ENCODE results near the gene NUP205.
"Not testable (repeated sequence)": the region's sequence is repeated elsewhere in the genome, so short reads cannot be mapped to it uniquely, and the experiment has no call there.

NUP205 gene

GRCh38 chr7:135667626-135668025, 109.9 kb downstream of the NUP205 start:
- DNase-seq (ENCODE audit: low read depth in 2 of 2) = not testable (repeated sequence)

DNA sequence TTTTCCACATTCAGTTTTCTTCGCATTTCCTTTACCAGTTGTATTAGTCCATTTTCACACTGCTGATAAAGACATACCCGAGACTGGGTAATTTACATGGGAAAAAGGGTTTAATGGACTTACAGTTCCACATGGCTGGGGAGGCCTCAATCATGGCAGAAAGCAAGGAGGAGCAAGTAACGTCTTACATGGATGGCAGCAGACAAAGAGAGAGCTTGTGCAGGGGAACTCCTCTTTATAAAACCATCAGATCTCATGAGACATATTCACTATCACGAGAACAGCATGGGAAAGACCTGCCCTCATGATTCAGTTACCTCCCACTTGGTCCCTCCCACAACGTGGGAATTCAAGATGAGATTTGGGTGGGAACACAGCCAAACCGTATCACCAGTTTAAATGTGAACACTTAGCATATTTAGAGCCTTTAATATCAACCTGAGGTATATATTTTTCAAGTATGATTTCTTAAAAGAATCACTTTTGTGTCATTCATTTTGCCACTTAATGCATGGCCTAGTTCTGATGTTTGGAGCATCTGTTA, 111.2 kb downstream of the NUP205 start:
- DNase-seq (ENCODE audit: low read depth in 2 of 2) = not testable (repeated sequence)

GRCh38 chr7:135669774-135670173, 112.1 kb downstream of the NUP205 start:
- DNase-seq (ENCODE audit: low read depth in 2 of 2) = no peak

DNA sequence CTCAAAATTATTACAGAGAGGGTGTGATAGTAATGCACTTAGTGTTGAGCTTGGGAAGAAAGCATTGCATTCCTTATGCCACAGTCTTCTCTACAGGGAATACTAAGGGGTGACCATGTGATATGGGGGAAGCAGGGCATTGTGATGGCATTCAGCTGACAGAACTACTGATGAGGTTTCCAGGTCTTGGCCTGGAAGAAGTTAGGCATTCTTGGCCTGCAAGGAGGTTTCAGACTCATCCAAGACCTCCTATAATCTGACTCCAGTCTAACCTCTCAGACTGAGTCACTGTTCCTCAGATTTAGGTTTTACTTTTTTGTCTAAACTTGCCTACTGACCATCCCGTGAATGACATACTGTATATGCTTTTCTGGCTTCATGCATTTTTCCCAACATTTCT, 112.5 kb downstream of the NUP205 start:
- no peak for DNase-seq (ENCODE audit: low read depth in 2 of 2)

- DNase-seq (ENCODE audit: low read depth in 2 of 2) = no peak
Measured at GRCh38 chr7:135672560-135673359, 115.0 kb downstream of the NUP205 start.

DNA sequence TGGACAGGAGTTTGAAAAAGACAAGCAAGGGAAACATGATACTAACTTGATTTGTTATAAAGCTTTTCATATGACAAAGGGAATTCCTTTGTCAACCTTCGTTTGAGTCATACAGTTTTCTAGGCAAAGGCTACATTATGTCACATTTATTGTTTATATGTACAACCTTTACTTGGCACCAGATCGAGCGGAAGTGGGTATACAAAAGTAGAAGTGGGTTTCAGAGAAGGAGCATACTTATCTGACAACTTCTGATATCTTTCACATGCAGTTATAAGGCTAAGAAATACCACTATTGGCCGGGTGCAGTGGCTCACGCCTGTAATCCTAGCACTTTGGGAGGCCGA, 115.6 kb downstream of the NUP205 start:
- no peak for DNase-seq (ENCODE audit: low read depth in 2 of 2)

DNA sequence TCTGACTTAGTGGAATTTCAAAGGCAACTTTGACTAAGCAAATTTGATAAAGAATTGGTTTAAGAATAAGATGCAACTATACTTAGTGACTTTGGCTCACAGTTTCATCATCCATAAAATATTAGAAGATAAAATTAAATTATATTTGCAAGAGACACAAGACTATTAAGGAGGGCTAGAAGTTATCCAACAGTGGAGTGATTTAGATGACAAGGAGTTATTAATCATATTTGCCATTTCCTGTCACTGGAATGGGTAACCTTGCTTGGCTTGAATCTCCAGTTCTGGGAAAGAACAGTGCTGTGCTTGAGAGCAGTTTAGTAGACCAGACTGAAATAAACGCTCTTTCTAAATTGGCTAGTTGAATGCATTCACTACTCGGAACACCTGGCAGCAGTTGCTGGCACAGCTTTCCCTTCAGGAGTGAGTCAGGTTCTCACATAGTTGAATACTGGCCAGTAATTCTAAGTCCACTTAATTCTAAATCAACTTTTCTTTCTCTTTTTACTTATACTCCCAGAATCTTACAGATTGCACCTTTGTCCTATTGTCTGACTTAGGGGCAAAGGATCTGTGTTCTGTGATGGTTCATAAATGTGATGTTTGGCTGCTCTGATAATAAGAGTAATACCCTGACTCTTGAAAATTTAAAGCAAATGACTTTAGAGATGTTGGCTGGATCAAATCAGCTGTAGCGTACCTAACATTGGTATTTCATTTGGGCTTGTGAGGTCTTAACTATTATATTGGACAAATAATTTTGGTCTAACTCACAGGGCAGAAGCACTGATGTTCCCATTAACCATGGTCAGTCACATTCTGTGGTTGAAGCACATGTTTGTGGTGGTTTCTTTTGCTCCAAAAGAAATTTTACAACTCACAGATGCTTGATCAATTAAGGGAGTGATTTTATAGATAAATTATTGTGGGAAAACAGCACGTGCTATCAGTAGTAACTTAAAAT, 121.2 kb downstream of the NUP205 start:
- no peak for DNase-seq (ENCODE audit: low read depth in 2 of 2)

- no peak for DNase-seq (ENCODE audit: low read depth in 2 of 2)
Measured at GRCh38 chr7:135681762-135682161, 124.0 kb downstream of the NUP205 start.

DNA sequence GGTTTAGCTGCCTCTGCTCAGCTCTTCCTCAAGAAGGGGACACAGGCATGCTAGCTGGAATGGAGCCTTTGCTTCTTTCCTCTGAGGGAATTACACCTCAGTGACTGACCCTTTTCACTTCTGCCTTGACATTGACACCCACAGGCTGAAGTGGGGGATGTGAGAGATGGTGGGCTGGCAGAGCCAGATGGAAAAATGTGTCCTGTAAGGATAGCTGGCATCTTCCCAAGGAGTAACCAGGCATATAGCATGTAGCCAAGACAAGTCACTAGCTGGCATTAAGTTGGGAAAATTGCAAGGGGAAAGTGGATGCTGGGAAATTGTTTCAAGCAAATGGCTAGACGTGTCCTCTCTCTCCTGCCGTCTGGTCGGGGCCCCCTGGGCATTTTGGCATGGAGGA, 124.5 kb downstream of the NUP205 start:
- DNase-seq (ENCODE audit: low read depth in 2 of 2) = no peak

DNA sequence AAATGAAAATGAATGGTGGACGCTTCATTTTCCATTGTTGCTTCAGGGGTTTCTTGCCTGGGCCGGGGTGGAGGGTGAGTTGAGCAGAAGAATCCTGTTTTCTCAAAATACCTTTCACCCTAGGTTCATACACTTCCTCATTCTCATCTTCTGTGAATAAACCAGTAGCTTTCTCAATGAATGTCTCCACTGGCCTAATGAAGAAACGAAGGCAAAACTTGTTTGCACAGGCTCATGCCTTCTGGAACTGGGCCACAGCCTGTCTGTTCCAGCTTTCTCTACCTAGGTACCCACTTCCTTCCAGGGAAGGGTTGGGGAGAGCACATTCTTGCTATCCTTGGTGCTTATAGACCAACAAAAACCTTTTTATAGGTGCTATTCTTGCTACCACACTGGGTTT, 125.9 kb downstream of the NUP205 start:
- DNase-seq (ENCODE audit: low read depth in 2 of 2) = no peak

DNA sequence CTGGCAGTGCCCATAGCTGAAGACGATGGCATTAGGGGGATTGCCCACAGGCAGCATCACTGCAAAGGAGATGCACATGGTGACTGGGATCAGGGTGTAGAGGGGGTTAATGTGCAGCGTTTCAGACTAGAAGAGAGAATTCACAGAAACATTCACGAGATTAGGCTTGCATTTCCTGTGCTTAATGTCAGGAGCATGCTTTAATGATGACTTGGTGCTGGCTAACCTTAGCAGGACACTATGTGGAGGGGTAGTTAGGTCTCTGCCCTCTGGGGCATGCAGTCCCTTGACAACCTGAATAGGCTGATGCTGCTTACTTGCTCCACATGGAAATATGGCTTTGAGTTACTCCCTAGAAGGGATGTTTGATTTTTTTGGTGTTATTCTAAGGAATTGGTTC, 126.4 kb downstream of the NUP205 start:
- no peak for DNase-seq (ENCODE audit: low read depth in 2 of 2)

GRCh38 chr7:135684699-135685098, 127.0 kb downstream of the NUP205 start:
- no peak for DNase-seq (ENCODE audit: low read depth in 2 of 2)

DNA sequence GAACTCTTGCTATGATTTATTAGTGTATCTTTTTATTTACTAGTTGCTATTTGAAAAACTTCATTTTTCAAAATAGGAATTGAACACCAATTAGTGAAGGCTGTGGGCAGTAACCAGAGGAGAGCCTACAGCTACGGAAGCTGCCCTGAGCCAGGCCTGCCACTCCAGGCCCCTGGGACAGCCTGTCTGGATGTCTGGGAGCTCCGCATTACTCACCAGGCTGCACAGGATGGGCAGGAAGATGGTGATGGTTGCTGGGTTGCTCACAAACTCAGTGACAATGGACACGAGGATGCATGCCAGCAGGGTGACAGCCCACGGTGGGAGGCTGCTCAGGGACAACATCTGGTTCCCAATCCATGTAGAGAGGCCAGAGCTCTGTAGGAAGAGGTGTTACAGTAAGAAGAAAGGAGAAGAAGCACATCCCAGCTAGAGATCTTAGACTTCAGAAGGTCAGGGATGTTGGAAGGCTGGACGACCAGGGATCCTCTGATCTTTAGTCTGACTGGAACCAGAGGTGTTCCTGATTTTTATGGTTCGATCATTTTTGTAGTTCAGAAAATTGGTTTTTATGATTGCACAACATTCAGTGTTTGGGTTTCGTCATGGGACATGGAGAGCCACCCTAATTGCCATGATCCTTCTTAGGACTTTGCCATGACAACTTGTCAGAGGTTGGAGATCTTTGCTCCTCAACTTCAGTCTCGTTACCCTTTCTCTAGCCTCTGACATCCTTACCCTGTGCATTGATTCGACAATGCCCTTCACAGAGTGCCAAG, 127.8 kb downstream of the NUP205 start:
- DNase-seq (ENCODE audit: low read depth in 2 of 2) = no peak

DNA sequence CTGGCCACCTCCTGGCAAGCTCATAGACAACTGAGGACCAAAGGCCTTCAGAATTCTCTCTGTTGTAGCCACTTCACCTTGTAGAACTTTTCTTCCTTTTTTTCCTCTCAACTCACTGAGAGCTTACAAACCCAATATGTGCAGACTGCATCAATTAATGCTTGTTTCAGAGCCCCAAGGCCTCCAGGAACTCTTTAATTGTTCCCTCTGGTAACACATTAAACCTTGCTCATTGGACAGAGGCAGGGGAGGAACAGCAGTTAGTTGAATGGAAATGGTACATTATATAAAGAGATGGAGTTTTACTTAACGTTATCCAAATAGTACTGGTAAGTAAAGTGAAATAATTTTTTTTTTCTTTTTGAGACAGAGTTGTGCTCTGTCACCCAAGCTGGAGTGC, 129.7 kb downstream of the NUP205 start:
- DNase-seq (ENCODE audit: low read depth in 2 of 2) = no peak

GRCh38 chr7:135690566-135690965, 132.8 kb downstream of the NUP205 start:
- no peak for DNase-seq (ENCODE audit: low read depth in 2 of 2)

- DNase-seq (ENCODE audit: low read depth in 2 of 2) = no peak
Measured at GRCh38 chr7:135692055-135692454, 134.3 kb downstream of the NUP205 start.

GRCh38 chr7:135692606-135693005, 134.9 kb downstream of the NUP205 start:
- not testable (repeated sequence) for DNase-seq (ENCODE audit: low read depth in 2 of 2)

- DNase-seq (ENCODE audit: low read depth in 2 of 2) = no peak
Measured at GRCh38 chr7:135693558-135693957, 135.8 kb downstream of the NUP205 start.

GRCh38 chr7:135697276-135698049, 139.7 kb downstream of the NUP205 start:
- no peak for DNase-seq (ENCODE audit: low read depth in 2 of 2)
